Right renal cortex interstitium (tissue), 3 donors: Measurements from ENCODE around the gene HPCAL4. TPM values are rescaled to one million over a fixed set of nuclear protein-coding genes. Genes with fewer than 3 reads are reported as not detected.

ENCODE experiments used
- DNase-seq, 3 donors: peaks; one replicate each; pipeline ENCODE4 v3.0.0-alpha.2; 2013; ENCODE audit warnings: low read depth in 3 of 3, low spot score in 2 of 3
- polyA plus RNA-seq, 3 donors: library from polyadenylated mRNA; unstranded; fragments of 120-200 nt; gene quantifications; one replicate each; pipeline ENCODE4 v1.2.1, GENCODE V29; 2013; ENCODE audit not compliant: insufficient read length in 3 of 3

The HPCAL4 gene
- polyA plus RNA-seq, 3 donors: 0.76 to 1.5 (median 0.92) TPM

- DNase-seq: no peak
Observed at GRCh38 chr1:39652554-39652953, 38.7 kb downstream of the HPCAL4 start.

GRCh38 chr1:39652105-39652504 lies 39.1 kb downstream of the HPCAL4 start:
- no peak for DNase-seq

GRCh38 chr1:39650431-39650830 lies 40.8 kb downstream of the HPCAL4 start:
- DNase-seq: no peak

GRCh38 chr1:39649636-39650185 lies 41.5 kb downstream of the HPCAL4 start:
- no peak for DNase-seq

GRCh38 chr1:39648496-39648895 lies 42.7 kb downstream of the HPCAL4 start:
- DNase-seq: no peak

- DNase-seq: no peak
Observed at GRCh38 chr1:39647247-39647646, 44.0 kb downstream of the HPCAL4 start.

- DNase-seq: peak in 1 of 3 donors; percentile 70
Observed at GRCh38 chr1:39646232-39647081, 44.8 kb downstream of the HPCAL4 start.

GRCh38 chr1:39645411-39646043 lies 45.7 kb downstream of the HPCAL4 start:
- DNase-seq: no peak

GRCh38 chr1:39643705-39644104 lies 47.5 kb downstream of the HPCAL4 start:
- no peak for DNase-seq

GRCh38 chr1:39642796-39643195 lies 48.4 kb downstream of the HPCAL4 start:
- no peak for DNase-seq

GRCh38 chr1:39640861-39641260 lies 50.4 kb downstream of the HPCAL4 start:
- no peak for DNase-seq

- DNase-seq: no peak
Observed at GRCh38 chr1:39639305-39640130, 51.7 kb downstream of the HPCAL4 start, which contains the start of gene HEYL. HEYL (minus strand) TSS chr1:39639643; CDS start chr1:39639625, 18 bp downstream.

- DNase-seq: no peak
Observed at GRCh38 chr1:39638965-39639304, 52.3 kb downstream of the HPCAL4 start.

- no peak for DNase-seq
Observed at GRCh38 chr1:39637361-39637760, 53.9 kb downstream of the HPCAL4 start.

GRCh38 chr1:39635871-39636210 lies 55.4 kb downstream of the HPCAL4 start:
- DNase-seq: no peak

- DNase-seq: no peak
Observed at GRCh38 chr1:39635205-39635870, 55.9 kb downstream of the HPCAL4 start.

- DNase-seq: no peak
Observed at GRCh38 chr1:39633422-39633821, 57.8 kb downstream of the HPCAL4 start.

- DNase-seq: no peak
Observed at GRCh38 chr1:39632682-39633417, 58.4 kb downstream of the HPCAL4 start.

- no peak for DNase-seq
Observed at GRCh38 chr1:39632323-39632681, 58.9 kb downstream of the HPCAL4 start.
